PC-9 (cell line): ENCODE measurements around the gene TNNI3K. TPM values are rescaled to one million over a fixed set of nuclear protein-coding genes. Genes with fewer than 3 reads are reported as not detected.

ENCODE experiments used
- BruUV-seq: library from RNA; stranded (reverse); fragments of 400-500 nt; replicated peaks from 2 replicates; lab custom pipeline; 2021; lab: Mats Ljungman, UMichigan
- CTCF ChIA-PET: fragments of 300-600 bp; sonication (Branson Sonifier 250); formaldehyde crosslinking; loops from one replicate; lab custom pipeline; 2022; ENCODE audit warnings: antibody characterized with exemption; lab: Charles Lee
- POLR2A ChIA-PET: fragments of 300-600 bp; sonication (Branson Sonifier 250); formaldehyde crosslinking; loops from one replicate; lab custom pipeline; 2022; ENCODE audit warnings: antibody characterized with exemption; ENCODE audit not compliant: unreplicated experiment; lab: Charles Lee
- DNase-seq, 2 experiments: peaks; one replicate each; pipeline versions ENCODE4 v3.0.0 to v3.0.0-alpha.2; 2015 to 2022; ENCODE audit warnings: mixed read lengths in 1 of 2
- H2AFZ ChIP-seq: fragments of 200-600 bp; sonication (generic); 2 replicates; pipeline ENCODE4 v1.8.1; 2017; ENCODE audit warnings: antibody characterized with exemption
- H3F3A ChIP-seq: fragments of 200-600 bp; sonication (generic); 2 replicates; pipeline ENCODE4 v1.8.1; 2017; ENCODE audit warnings: antibody characterized with exemption, mild to moderate bottlenecking, low read depth; ENCODE audit not compliant: insufficient read depth
- H3K27ac ChIP-seq: fragments of 200-600 bp; sonication (generic); 2 replicates; pipeline ENCODE4 v1.6.1; 2016; ENCODE audit warnings: mixed run types
- H3K27me3 ChIP-seq: fragments of 200-600 bp; sonication (generic); 2 replicates; pipeline ENCODE4 v1.6.1; 2016; ENCODE audit warnings: low read depth, mixed run types; ENCODE audit not compliant: insufficient read depth
- H3K36me3 ChIP-seq: fragments of 200-600 bp; sonication (generic); 2 replicates; pipeline ENCODE4 v1.6.1; 2016; ENCODE audit warnings: low read depth, mixed run types
- H3K4me1 ChIP-seq: fragments of 200-600 bp; sonication (generic); replicated peaks from 2 replicates; pipeline ENCODE4 v1.6.1; 2016; ENCODE audit warnings: mixed run types; ENCODE audit not compliant: insufficient read depth
- H3K4me2 ChIP-seq: fragments of 200-600 bp; sonication (generic); 2 replicates; pipeline ENCODE4 v1.6.1; 2017; ENCODE audit warnings: mixed run types
- H3K4me3 ChIP-seq: fragments of 200-600 bp; sonication (generic); 2 replicates; pipeline ENCODE4 v1.6.1; 2016; ENCODE audit warnings: mixed run types
- H3K79me2 ChIP-seq: fragments of 200-600 bp; sonication (generic); 2 replicates; pipeline ENCODE4 v1.6.1; 2017; ENCODE audit warnings: low read depth, mixed run types
- H3K9me2 ChIP-seq: fragments of 200-600 bp; sonication (generic); 2 replicates; pipeline ENCODE4 v1.8.1; 2017; ENCODE audit warnings: mild to moderate bottlenecking; ENCODE audit not compliant: insufficient read depth
- H3K9me3 ChIP-seq: fragments of 200-600 bp; sonication (generic); 2 replicates; pipeline ENCODE4 v1.8.1; 2016; ENCODE audit warnings: low read depth; ENCODE audit not compliant: insufficient read depth
- H4K20me1 ChIP-seq: fragments of 200-600 bp; sonication (generic); 2 replicates; pipeline ENCODE4 v1.8.1; 2017; ENCODE audit not compliant: insufficient read depth
- CTCF ChIP-seq: fragments of 200-600 bp; sonication (generic); conservative IDR thresholded peaks from 2 replicates; pipeline ENCODE4 v1.6.1; 2017; ENCODE audit warnings: mixed run types, antibody characterized with exemption, mild to moderate bottlenecking, moderate library complexity
- EZH2 ChIP-seq: fragments of 200-600 bp; sonication (generic); IDR thresholded peaks from 2 replicates; pipeline ENCODE4 v1.8.0; 2017; ENCODE audit warnings: antibody characterized with exemption, low read depth
- intact Hi-C: fragments of 100-400 bp; cut with micrococcal nuclease; formaldehyde crosslinking; loops from one replicate; pipeline ENCODE4 v1.10.0; 2022; ENCODE audit not compliant: unreplicated experiment
- total RNA-seq: library from RNA; stranded (reverse); gene quantifications from 2 replicates; pipeline ENCODE4 v1.2.3, GENCODE V29; 2021

TNNI3K gene
- total RNA-seq, 1 experiment from 2014 or later, result 1.4 TPM

GRCh38 chr1:74323937-74324473 is 88.8 kb downstream of the TNNI3K start:
- Histone ChIP-seq H4K20me1 (no peaks in the 10 kb centered on the region), H3K36me3 (no peaks in the 10 kb centered on the region), H3K4me2 (no peak overlapping the region), H3K27ac (no peak overlapping the region), H3K4me1 (no peaks in the 10 kb centered on the region), H3K9me3 (no peaks in the 10 kb centered on the region), H3F3A (no peaks in the 10 kb centered on the region), H3K9me2 (no peaks in the 10 kb centered on the region), H2AFZ (no peak overlapping the region), H3K79me2 (no peaks in the 10 kb centered on the region), H3K27me3 (no peaks in the 10 kb centered on the region), H3K4me3 (no peak overlapping the region)
- ChIA-PET CTCF (no interaction called here), POLR2A (interaction anchor here (0.7 kb wide), 1 partner anchor 19 kb away, joined by 3 read pairs; no protein-coding TSS in a partner anchor)
- TF ChIP-seq CTCF, result no peak
- no peak for TF ChIP-seq EZH2
- no peak for DNase-seq
- intact Hi-C loops, result no loop called here
- no TSS peak for BruUV-seq

GRCh38 chr1:74324684-74325448 is 89.7 kb downstream of the TNNI3K start:
- Histone ChIP-seq H3K36me3 (no peaks in the 10 kb centered on the region), H3K4me3 (no peak overlapping the region), H3K4me2 (no peak overlapping the region), H3K27ac (no peak overlapping the region), H3K9me3 (no peaks in the 10 kb centered on the region), H3K9me2 (no peaks in the 10 kb centered on the region), H2AFZ (no peak overlapping the region), H3K27me3 (no peaks in the 10 kb centered on the region), H3K4me1 (no peaks in the 10 kb centered on the region), H3F3A (no peaks in the 10 kb centered on the region), H3K79me2 (no peaks in the 10 kb centered on the region), H4K20me1 (no peaks in the 10 kb centered on the region)
- TF ChIP-seq EZH2 (no peak), CTCF (no peak)
- intact Hi-C loops, result no loop called here
- DNase-seq, result no peak
- no TSS peak for BruUV-seq
- ChIA-PET CTCF (no interaction called here), POLR2A (interaction anchor here (0.7 kb wide), 1 partner anchor 20 kb away, joined by 3 read pairs; no protein-coding TSS in a partner anchor)

GRCh38 chr1:74328851-74329250 is 93.7 kb downstream of the TNNI3K start:
- CTCF ChIA-PET, result no interaction called here
- intact Hi-C loops, result no loop called here

More at GRCh38 chr1:74328851-74329250, 93.7 kb downstream of the TNNI3K start:
- no peaks in the 10 kb centered on the region for H3K9me3 ChIP-seq
- no peak for DNase-seq
- no peak overlapping the region for H2AFZ ChIP-seq
- no peaks in the 10 kb centered on the region for H3K36me3 ChIP-seq
- no peaks in the 10 kb centered on the region for H3K27me3 ChIP-seq
- no peak overlapping the region for H3K27ac ChIP-seq
- H3K4me3 ChIP-seq, result no peak overlapping the region
- no peaks in the 10 kb centered on the region for H4K20me1 ChIP-seq
- H3F3A ChIP-seq, result no peaks in the 10 kb centered on the region
- no peaks in the 10 kb centered on the region for H3K4me1 ChIP-seq
- H3K79me2 ChIP-seq, result no peaks in the 10 kb centered on the region
- H3K9me2 ChIP-seq, result no peaks in the 10 kb centered on the region
- POLR2A ChIA-PET, result no interaction called here
- H3K4me2 ChIP-seq, result no peak overlapping the region
- BruUV-seq, result no TSS peak
- TF ChIP-seq EZH2 (no peak), CTCF (no peak)
